Measurements from ENCODE around the gene CDC42EP4.
"Not testable (repeated sequence)": the region's sequence is repeated elsewhere in the genome, so short reads cannot be mapped to it uniquely, and the experiment has no call there.

The CDC42EP4 gene

GRCh38 chr17:73320601-73321264 lies 8.9 kb upstream of the CDC42EP4 start:
- no peak for DNase-seq (ENCODE audit: low read depth)

GRCh38 chr17:73319766-73320165 lies 8.0 kb upstream of the CDC42EP4 start:
- DNase-seq (ENCODE audit: low read depth), result no peak

- no peak for DNase-seq (ENCODE audit: low read depth)
These were observed 7.0 kb upstream of the CDC42EP4 start for GRCh38 chr17:73318836-73319235.

GRCh38 chr17:73318427-73318813 lies 6.6 kb upstream of the CDC42EP4 start:
- DNase-seq (ENCODE audit: low read depth), result no peak

- DNase-seq (ENCODE audit: low read depth), result no peak
These were observed 6.0 kb upstream of the CDC42EP4 start for GRCh38 chr17:73317513-73318426.

- no peak for DNase-seq (ENCODE audit: low read depth)
These were observed 5.2 kb upstream of the CDC42EP4 start for GRCh38 chr17:73316919-73317505.

GRCh38 chr17:73315471-73315870 lies 3.7 kb upstream of the CDC42EP4 start:
- no peak for DNase-seq (ENCODE audit: low read depth)

- no peak for DNase-seq (ENCODE audit: low read depth)
These were observed 1.8 kb upstream of the CDC42EP4 start for GRCh38 chr17:73313526-73314127.

- not testable (repeated sequence) for DNase-seq (ENCODE audit: low read depth)
These were observed 1.1 kb upstream of the CDC42EP4 start for GRCh38 chr17:73312887-73313286.

- DNase-seq (ENCODE audit: low read depth), result no peak
These were observed 397 bp downstream of the CDC42EP4 start for GRCh38 chr17:73311428-73311780.

GRCh38 chr17:73309727-73310596 lies 1.8 kb downstream of the CDC42EP4 start:
- no peak for DNase-seq (ENCODE audit: low read depth)

GRCh38 chr17:73308959-73309358 lies 2.8 kb downstream of the CDC42EP4 start:
- DNase-seq (ENCODE audit: low read depth), result not testable (repeated sequence)

- DNase-seq (ENCODE audit: low read depth), result no peak
These were observed 3.6 kb downstream of the CDC42EP4 start for GRCh38 chr17:73308017-73308823.

- no peak for DNase-seq (ENCODE audit: low read depth)
These were observed 4.7 kb downstream of the CDC42EP4 start for GRCh38 chr17:73307130-73307529.

- DNase-seq (ENCODE audit: low read depth), result no peak
These were observed 5.7 kb downstream of the CDC42EP4 start for GRCh38 chr17:73305845-73306836.

GRCh38 chr17:73304971-73305812 lies 6.6 kb downstream of the CDC42EP4 start:
- no peak for DNase-seq (ENCODE audit: low read depth)

GRCh38 chr17:73304438-73304837 lies 7.4 kb downstream of the CDC42EP4 start:
- no peak for DNase-seq (ENCODE audit: low read depth)

- DNase-seq (ENCODE audit: low read depth), result no peak
These were observed 9.6 kb downstream of the CDC42EP4 start for GRCh38 chr17:73302189-73302588.

- no peak for DNase-seq (ENCODE audit: low read depth)
These were observed 10.4 kb downstream of the CDC42EP4 start for GRCh38 chr17:73301369-73301768.
